Measurements from ENCODE around the gene RAN.
"Not testable (repeated sequence)": the region's sequence is repeated elsewhere in the genome, so short reads cannot be mapped to it uniquely, and the experiment has no call there.

RAN gene

DNA sequence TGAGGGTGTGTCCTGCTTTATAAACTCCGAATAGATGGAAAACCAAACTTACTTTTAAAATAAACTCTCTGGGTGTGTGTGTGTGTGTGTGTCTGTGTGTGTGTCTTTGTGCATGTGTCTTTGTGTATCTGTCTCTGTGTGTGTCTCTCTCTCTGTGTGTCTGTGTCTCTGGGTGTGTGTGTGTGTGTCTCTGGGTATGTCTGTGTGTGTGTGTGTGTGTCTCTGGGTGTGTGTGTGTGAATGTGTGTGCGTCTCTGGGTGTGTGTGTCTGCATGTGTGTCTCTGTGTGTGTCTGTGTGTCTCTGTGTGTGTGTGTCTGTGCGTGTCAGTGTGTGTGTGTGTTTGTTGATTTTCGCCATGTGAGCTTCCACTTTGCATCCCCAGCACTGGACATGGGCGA is 9.2 kb downstream of the RAN start:
- H3K36me3 Mint-ChIP-seq (ENCODE audit: low read depth): peaks cover 18% of the 10 kb centered on the region
- no peak overlapping the region for H3K4me3 Mint-ChIP-seq
- peaks cover 14% of the 10 kb centered on the region for H3K4me1 Mint-ChIP-seq
- peaks cover 19% of the 10 kb centered on the region for H3K27me3 Mint-ChIP-seq (ENCODE audit: low read depth)
- no peak overlapping the region for H3K27ac Mint-ChIP-seq
- TF ChIP-seq, protein P1, sequence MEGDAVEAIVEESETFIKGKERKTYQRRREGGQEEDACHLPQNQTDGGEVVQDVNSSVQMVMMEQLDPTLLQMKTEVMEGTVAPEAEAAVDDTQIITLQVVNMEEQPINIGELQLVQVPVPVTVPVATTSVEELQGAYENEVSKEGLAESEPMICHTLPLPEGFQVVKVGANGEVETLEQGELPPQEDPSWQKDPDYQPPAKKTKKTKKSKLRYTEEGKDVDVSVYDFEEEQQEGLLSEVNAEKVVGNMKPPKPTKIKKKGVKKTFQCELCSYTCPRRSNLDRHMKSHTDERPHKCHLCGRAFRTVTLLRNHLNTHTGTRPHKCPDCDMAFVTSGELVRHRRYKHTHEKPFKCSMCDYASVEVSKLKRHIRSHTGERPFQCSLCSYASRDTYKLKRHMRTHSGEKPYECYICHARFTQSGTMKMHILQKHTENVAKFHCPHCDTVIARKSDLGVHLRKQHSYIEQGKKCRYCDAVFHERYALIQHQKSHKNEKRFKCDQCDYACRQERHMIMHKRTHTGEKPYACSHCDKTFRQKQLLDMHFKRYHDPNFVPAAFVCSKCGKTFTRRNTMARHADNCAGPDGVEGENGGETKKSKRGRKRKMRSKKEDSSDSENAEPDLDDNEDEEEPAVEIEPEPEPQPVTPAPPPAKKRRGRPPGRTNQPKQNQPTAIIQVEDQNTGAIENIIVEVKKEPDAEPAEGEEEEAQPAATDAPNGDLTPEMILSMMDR (IDR thresholded peaks at IDR 0.05; ENCODE audit: unreplicated experiment in 3 of 3): no peak
- no peaks in the 10 kb centered on the region for H3K9me3 Mint-ChIP-seq

- TF ChIP-seq, protein P1 (IDR thresholded peaks at IDR 0.05; ENCODE audit: unreplicated experiment in 3 of 3): no peak
- H3K27me3 Mint-ChIP-seq (ENCODE audit: low read depth): peaks cover 19% of the 10 kb centered on the region
- no peak overlapping the region for H3K4me3 Mint-ChIP-seq
- no peak overlapping the region for H3K27ac Mint-ChIP-seq
- H3K36me3 Mint-ChIP-seq (ENCODE audit: low read depth): peaks cover 13% of the 10 kb centered on the region
- H3K4me1 Mint-ChIP-seq: peaks cover 14% of the 10 kb centered on the region
- no peaks in the 10 kb centered on the region for H3K9me3 Mint-ChIP-seq
These were observed 9.7 kb downstream of the RAN start for GRCh38 chr12:130881548-130881947.

- H3K9me3 Mint-ChIP-seq; H3K4me3 Mint-ChIP-seq; H3K36me3 Mint-ChIP-seq (ENCODE audit: low read depth); H3K4me1 Mint-ChIP-seq; H3K27ac Mint-ChIP-seq; H3K27me3 Mint-ChIP-seq (ENCODE audit: low read depth): not testable (repeated sequence)
These were observed 15.3 kb downstream of the RAN start for GRCh38 chr12:130887190-130887589.

GRCh38 chr12:130904064-130904463 is 32.2 kb downstream of the RAN start:
- Mint-ChIP-seq H3K27ac (no peak overlapping the region), H3K27me3 (ENCODE audit: low read depth) (peaks cover 3% of the 10 kb centered on the region), H3K4me3 (no peak overlapping the region), H3K4me1 (no peaks in the 10 kb centered on the region), H3K36me3 (ENCODE audit: low read depth) (no peaks in the 10 kb centered on the region), H3K9me3 (no peaks in the 10 kb centered on the region)
- TF ChIP-seq, protein P1 (IDR thresholded peaks at IDR 0.05; ENCODE audit: unreplicated experiment in 3 of 3): no peak

DNA sequence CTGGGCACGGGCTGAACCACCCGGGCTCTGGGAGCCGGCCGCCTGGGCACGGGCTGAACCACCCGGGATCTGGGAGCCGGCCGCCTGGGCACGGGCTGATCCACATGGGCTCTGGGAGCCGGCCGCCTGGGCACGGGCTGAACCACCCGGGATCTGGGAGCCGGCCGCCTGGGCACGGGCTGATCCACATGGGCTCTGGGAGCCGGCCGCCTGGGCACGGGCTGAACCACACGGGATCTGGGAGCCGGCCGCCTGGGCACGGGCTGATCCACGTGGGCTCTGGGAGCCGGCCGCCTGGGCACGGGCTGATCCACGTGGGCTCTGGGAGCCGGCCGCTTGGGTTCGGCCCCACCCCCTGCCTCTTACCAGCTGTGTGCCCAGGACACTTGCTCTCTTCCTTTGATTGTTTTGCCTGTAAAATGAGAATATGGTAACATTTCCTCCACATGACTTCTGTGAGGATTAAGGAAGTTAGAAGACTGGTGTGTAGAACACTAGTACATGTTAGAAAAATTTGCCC is 33.1 kb downstream of the RAN start:
- H3K27me3 Mint-ChIP-seq (ENCODE audit: low read depth); H3K4me3 Mint-ChIP-seq; H3K36me3 Mint-ChIP-seq (ENCODE audit: low read depth); H3K4me1 Mint-ChIP-seq; H3K27ac Mint-ChIP-seq; H3K9me3 Mint-ChIP-seq: not testable (repeated sequence)

GRCh38 chr12:130909111-130909510 is 37.2 kb downstream of the RAN start:
- no peak overlapping the region for H3K27ac Mint-ChIP-seq
- H3K36me3 Mint-ChIP-seq (ENCODE audit: low read depth): no peaks in the 10 kb centered on the region
- TF ChIP-seq, protein P1 (IDR thresholded peaks at IDR 0.05; ENCODE audit: unreplicated experiment in 3 of 3): no peak
- peaks cover 8% of the 10 kb centered on the region for H3K27me3 Mint-ChIP-seq (ENCODE audit: low read depth)
- H3K4me1 Mint-ChIP-seq: no peaks in the 10 kb centered on the region
- peaks cover 20% of the 10 kb centered on the region for H3K9me3 Mint-ChIP-seq
- H3K4me3 Mint-ChIP-seq: no peak overlapping the region

DNA sequence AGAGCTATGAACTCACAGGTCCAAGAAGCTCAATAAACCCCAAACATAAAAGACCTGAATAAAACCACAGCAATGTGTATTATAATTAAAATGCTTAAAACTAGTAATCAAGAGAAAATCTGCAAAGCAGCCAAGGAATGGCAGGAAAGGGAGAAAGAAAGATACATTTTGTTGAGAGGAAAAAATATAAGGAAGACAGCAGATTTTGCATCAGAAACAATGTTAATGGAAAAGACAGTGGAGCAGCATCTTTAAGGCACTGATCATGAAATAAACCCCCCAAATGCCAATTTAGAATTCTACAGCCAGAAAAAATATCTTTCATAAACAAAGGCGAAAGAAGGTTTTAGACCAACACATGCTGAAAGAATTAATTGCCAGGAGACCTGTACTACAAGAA is 39.3 kb downstream of the RAN start:
- peaks cover 3% of the 10 kb centered on the region for H3K4me1 Mint-ChIP-seq
- H3K27ac Mint-ChIP-seq: no peak overlapping the region
- H3K27me3 Mint-ChIP-seq (ENCODE audit: low read depth): peaks cover 14% of the 10 kb centered on the region
- H3K4me3 Mint-ChIP-seq: no peak overlapping the region
- H3K36me3 Mint-ChIP-seq (ENCODE audit: low read depth): no peaks in the 10 kb centered on the region
- TF ChIP-seq, protein P1 (IDR thresholded peaks at IDR 0.05; ENCODE audit: unreplicated experiment in 3 of 3): no peak
- H3K9me3 Mint-ChIP-seq: peaks cover 20% of the 10 kb centered on the region

Data from nephron (organoid).